ENCODE data around the gene CASZ1. TPM values are rescaled to one million over a fixed set of nuclear protein-coding genes. Genes with fewer than 3 reads are reported as not detected.

Gene CASZ1
- total RNA-seq, 1 donor from 2014 or later: 11.8 TPM

- TF ChIP-seq CTCF (conservative IDR thresholded peaks at IDR 0.05; ENCODE audit: low read depth, low read length): no peak
- no peak for DNase-seq (ENCODE audit: low read depth)
- no peak overlapping the region for H3K4me3 ChIP-seq (ENCODE audit: low read depth, low read length)
Observed at GRCh38 chr1:10835822-10836421, 39.5 kb upstream of the CASZ1 start.

- H3K4me3 ChIP-seq (ENCODE audit: low read depth, low read length): no peak overlapping the region
- DNase-seq (ENCODE audit: low read depth): no peak
- TF ChIP-seq CTCF (conservative IDR thresholded peaks at IDR 0.05; ENCODE audit: low read depth, low read length): no peak
Observed at GRCh38 chr1:10835421-10835820, 39.0 kb upstream of the CASZ1 start.

GRCh38 chr1:10834770-10835412 lies 38.4 kb upstream of the CASZ1 start:
- DNase-seq (ENCODE audit: low read depth): no peak
- H3K4me3 ChIP-seq (ENCODE audit: low read depth, low read length): no peak overlapping the region
- no peak for TF ChIP-seq CTCF (conservative IDR thresholded peaks at IDR 0.05; ENCODE audit: low read depth, low read length)

GRCh38 chr1:10833630-10834557 lies 37.4 kb upstream of the CASZ1 start:
- no peak overlapping the region for H3K4me3 ChIP-seq (ENCODE audit: low read depth, low read length)
- no peak for DNase-seq (ENCODE audit: low read depth)
- no peak for TF ChIP-seq CTCF (conservative IDR thresholded peaks at IDR 0.05; ENCODE audit: low read depth, low read length)

- no peak for TF ChIP-seq CTCF (conservative IDR thresholded peaks at IDR 0.05; ENCODE audit: low read depth, low read length)
- no peak for DNase-seq (ENCODE audit: low read depth)
- no peak overlapping the region for H3K4me3 ChIP-seq (ENCODE audit: low read depth, low read length)
Observed at GRCh38 chr1:10832703-10833102, 36.3 kb upstream of the CASZ1 start.

- no peak overlapping the region for H3K4me3 ChIP-seq (ENCODE audit: low read depth, low read length)
- no peak for TF ChIP-seq CTCF (conservative IDR thresholded peaks at IDR 0.05; ENCODE audit: low read depth, low read length)
- DNase-seq (ENCODE audit: low read depth): no peak
Observed at GRCh38 chr1:10830961-10831668, 34.7 kb upstream of the CASZ1 start.

Measured in epithelial cell of proximal tubule (primary cell).